Measurements from ENCODE around the gene MTURN. TPM values are rescaled to one million over a fixed set of nuclear protein-coding genes. Genes with fewer than 3 reads are reported as not detected.

Gene MTURN
- polyA plus RNA-seq, 3 donors = 5.9 to 7.9 (median 7.5) TPM

GRCh38 chr7:30154111-30154587 lies 19.4 kb downstream of the MTURN start:
- no peaks in the 10 kb centered on the region for H3K36me3 ChIP-seq (replicated peaks in 1 of 2; ENCODE audit: control insufficient read depth in 1 of 2, insufficient read depth in 2 of 2, low read length in 2 of 2)
- no peaks in the 10 kb centered on the region for H3K27me3 ChIP-seq (ENCODE audit: control insufficient read depth in 2 of 2, insufficient read depth in 2 of 2, low read length in 2 of 2)
- intact Hi-C loops (cut with micrococcal nuclease) = no loop called here
- H3K4me1 Mint-ChIP-seq = peaks cover 28% of the 10 kb centered on the region
- peaks cover 6 to 8% of the 10 kb centered on the region in 2 donors for H3K36me3 Mint-ChIP-seq
- no peaks in the 10 kb centered on the region for H3K27me3 Mint-ChIP-seq (ENCODE audit: low read depth in 3 of 3)
- TF ChIP-seq CTCF (IDR thresholded peaks at IDR 0.05) = no peak
- no peak overlapping the region for H3K9ac ChIP-seq (ENCODE audit: insufficient read depth, low read length, poor library complexity, severe bottlenecking)
- H3K4me3 Mint-ChIP-seq = no peak overlapping the region
- H3K9me3 ChIP-seq (replicated peaks in 1 of 2; ENCODE audit: control insufficient read depth in 1 of 2, insufficient read depth in 1 of 2, low read length in 2 of 2) = no peaks in the 10 kb centered on the region
- DNase-seq = no peak
- H3K4me1 ChIP-seq (ENCODE audit: control insufficient read depth in 1 of 2, insufficient read depth in 2 of 2, low read length in 2 of 2) = peaks cover 11 to 12% of the 10 kb centered on the region in 2 donors
- H3K4me2 ChIP-seq (replicated peaks; ENCODE audit: extremely low read depth, low read length, poor library complexity, severe bottlenecking) = no peak overlapping the region
- no peak overlapping the region for H2AFZ ChIP-seq (ENCODE audit: insufficient read depth, low read depth, low read length, poor library complexity, severe bottlenecking)
- no peak overlapping the region for H3K4me3 ChIP-seq (replicated peaks in 1 of 3; ENCODE audit: low read depth in 2 of 3, low read length in 3 of 3)
- H3K9me3 Mint-ChIP-seq = no peaks in the 10 kb centered on the region
- no CpG with 5 or more reads among the region's 9 CpGs for WGBS (ENCODE audit: insufficient coverage)
- H3K27ac ChIP-seq (ENCODE audit: low read depth in 1 of 2, low read length in 2 of 2) = no peak overlapping the region
- H3K27ac Mint-ChIP-seq = peak overlapping the region in 1 of 7 donors; percentile 8
- H4K20me1 ChIP-seq (ENCODE audit: insufficient read depth, low read length) = no peaks in the 10 kb centered on the region
- no peaks in the 10 kb centered on the region for H3K79me2 ChIP-seq (ENCODE audit: insufficient read depth, low read length)

GRCh38 chr7:30155481-30155880 lies 20.7 kb downstream of the MTURN start:
- Mint-ChIP-seq H3K36me3 (peaks cover 6 to 8% of the 10 kb centered on the region in 2 donors), H3K27ac (no peak overlapping the region), H3K4me1 (peaks cover 42% of the 10 kb centered on the region), H3K4me3 (peak overlapping the region in 1 of 2 donors; percentile 12), H3K27me3 (ENCODE audit: low read depth in 3 of 3) (peaks cover 0 to 1% (median 0%) of the 10 kb centered on the region in 3 donors), H3K9me3 (no peaks in the 10 kb centered on the region)
- no peaks in the 10 kb centered on the region for H3K79me2 ChIP-seq (ENCODE audit: insufficient read depth, low read length)
- intact Hi-C loops (cut with micrococcal nuclease) = loop anchor here in 1 of 2 donors (5.0 kb wide), 1 partner anchor 257 kb away; no protein-coding TSS in a partner anchor
- H3K4me1 ChIP-seq (ENCODE audit: control insufficient read depth in 1 of 2, insufficient read depth in 2 of 2, low read length in 2 of 2) = peaks cover 20 to 21% of the 10 kb centered on the region in 2 donors
- no peak overlapping the region for H3K27ac ChIP-seq (ENCODE audit: low read depth in 1 of 2, low read length in 2 of 2)
- H3K27me3 ChIP-seq (ENCODE audit: control insufficient read depth in 2 of 2, insufficient read depth in 2 of 2, low read length in 2 of 2) = no peaks in the 10 kb centered on the region
- no peak overlapping the region for H3K9ac ChIP-seq (ENCODE audit: insufficient read depth, low read length, poor library complexity, severe bottlenecking)
- H2AFZ ChIP-seq (ENCODE audit: insufficient read depth, low read depth, low read length, poor library complexity, severe bottlenecking) = no peak overlapping the region
- no peak overlapping the region for H3K4me3 ChIP-seq (replicated peaks in 1 of 3; ENCODE audit: low read depth in 2 of 3, low read length in 3 of 3)
- no peak for TF ChIP-seq CTCF (IDR thresholded peaks at IDR 0.05)
- no peaks in the 10 kb centered on the region for H3K36me3 ChIP-seq (replicated peaks in 1 of 2; ENCODE audit: control insufficient read depth in 1 of 2, insufficient read depth in 2 of 2, low read length in 2 of 2)
- WGBS (ENCODE audit: insufficient coverage) = 86% methylated on average over 6 of the region's 8 CpGs
- DNase-seq = no peak
- no peak overlapping the region for H3K4me2 ChIP-seq (replicated peaks; ENCODE audit: extremely low read depth, low read length, poor library complexity, severe bottlenecking)
- no peaks in the 10 kb centered on the region for H3K9me3 ChIP-seq (replicated peaks in 1 of 2; ENCODE audit: control insufficient read depth in 1 of 2, insufficient read depth in 1 of 2, low read length in 2 of 2)
- H4K20me1 ChIP-seq (ENCODE audit: insufficient read depth, low read length) = no peaks in the 10 kb centered on the region

Measured in CD14-positive monocyte (primary cell).